ENCODE results near the gene NLGN1. TPM values are rescaled to one million over a fixed set of nuclear protein-coding genes. Genes with fewer than 3 reads are reported as not detected.

NLGN1 gene
- total RNA-seq, 2 donors from 2014 or later, result 0.67 to 1.3 TPM

GRCh38 chr3:173902871-173903270 is 505.3 kb downstream of the NLGN1 start:
- Histone ChIP-seq H3K9ac (ENCODE audit: low read depth in 2 of 2, low read length in 2 of 2) (no peak overlapping the region), H3K27me3 (no peaks in the 10 kb centered on the region), H3K27ac (no peak overlapping the region), H3K9me3 (no peaks in the 10 kb centered on the region), H3K36me3 (no peaks in the 10 kb centered on the region), H3K4me3 (no peak overlapping the region), H3K4me1 (no peaks in the 10 kb centered on the region)
- no peak for DNase-seq
- intact Hi-C loops (cut with DNase I), result no loop called here
- no peak for TF ChIP-seq CTCF (IDR thresholded peaks at IDR 0.05)

GRCh38 chr3:173905381-173905780 is 507.8 kb downstream of the NLGN1 start:
- Histone ChIP-seq H3K4me3 (no peak overlapping the region), H3K27me3 (no peaks in the 10 kb centered on the region), H3K4me1 (no peaks in the 10 kb centered on the region), H3K9me3 (no peaks in the 10 kb centered on the region), H3K36me3 (no peaks in the 10 kb centered on the region), H3K27ac (no peak overlapping the region), H3K9ac (ENCODE audit: low read depth in 2 of 2, low read length in 2 of 2) (no peak overlapping the region)
- TF ChIP-seq CTCF (IDR thresholded peaks at IDR 0.05), result no peak
- intact Hi-C loops (cut with DNase I), result no loop called here
- no peak for DNase-seq

GRCh38 chr3:173911446-173911845 is 513.9 kb downstream of the NLGN1 start:
- TF ChIP-seq CTCF (IDR thresholded peaks at IDR 0.05), result no peak
- H3K9ac ChIP-seq (ENCODE audit: low read depth in 2 of 2, low read length in 2 of 2), result no peak overlapping the region
- no peak for DNase-seq
- no peak overlapping the region for H3K27ac ChIP-seq
- no peaks in the 10 kb centered on the region for H3K36me3 ChIP-seq
- intact Hi-C loops (cut with DNase I), result no loop called here
- H3K9me3 ChIP-seq, result no peaks in the 10 kb centered on the region
- H3K4me3 ChIP-seq, result no peak overlapping the region
- no peaks in the 10 kb centered on the region for H3K27me3 ChIP-seq
- H3K4me1 ChIP-seq, result no peaks in the 10 kb centered on the region

- H3K9me3 ChIP-seq, result no peaks in the 10 kb centered on the region
- H3K27ac ChIP-seq, result no peak overlapping the region
- H3K36me3 ChIP-seq, result no peaks in the 10 kb centered on the region
- no peaks in the 10 kb centered on the region for H3K4me1 ChIP-seq
- no peak for TF ChIP-seq CTCF (IDR thresholded peaks at IDR 0.05)
- intact Hi-C loops (cut with DNase I), result no loop called here
- H3K27me3 ChIP-seq, result no peaks in the 10 kb centered on the region
- DNase-seq, result no peak
- H3K9ac ChIP-seq (ENCODE audit: low read depth in 2 of 2, low read length in 2 of 2), result no peak overlapping the region
- H3K4me3 ChIP-seq, result no peak overlapping the region
Measured at GRCh38 chr3:173912126-173912525, 514.6 kb downstream of the NLGN1 start.

GRCh38 chr3:173913397-173913796 is 515.9 kb downstream of the NLGN1 start:
- Histone ChIP-seq H3K4me3 (no peak overlapping the region), H3K27me3 (no peaks in the 10 kb centered on the region), H3K27ac (no peak overlapping the region), H3K9me3 (no peaks in the 10 kb centered on the region), H3K9ac (ENCODE audit: low read depth in 2 of 2, low read length in 2 of 2) (no peak overlapping the region), H3K4me1 (no peaks in the 10 kb centered on the region), H3K36me3 (no peaks in the 10 kb centered on the region)
- TF ChIP-seq CTCF (IDR thresholded peaks at IDR 0.05), result no peak
- intact Hi-C loops (cut with DNase I), result no loop called here
- no peak for DNase-seq

GRCh38 chr3:173913974-173914421 is 516.5 kb downstream of the NLGN1 start:
- no peak overlapping the region for H3K27ac ChIP-seq
- no peak for TF ChIP-seq CTCF (IDR thresholded peaks at IDR 0.05)
- no peak overlapping the region for H3K4me3 ChIP-seq
- intact Hi-C loops (cut with DNase I), result no loop called here
- DNase-seq, result no peak
- H3K4me1 ChIP-seq, result no peaks in the 10 kb centered on the region
- no peak overlapping the region for H3K9ac ChIP-seq (ENCODE audit: low read depth in 2 of 2, low read length in 2 of 2)
- H3K36me3 ChIP-seq, result no peaks in the 10 kb centered on the region
- no peaks in the 10 kb centered on the region for H3K27me3 ChIP-seq
- no peaks in the 10 kb centered on the region for H3K9me3 ChIP-seq
